ENCODE measurements around the gene NUDT16L1. TPM values are rescaled to one million over a fixed set of nuclear protein-coding genes. Genes with fewer than 3 reads are reported as not detected.

Gene NUDT16L1
- 30.6 and 32.6 TPM in 2 replicates for total RNA-seq (2022)
- Bru-seq, nascent RNA: percentile 59 among the genes with signal in this experiment
- percentile 88 among the genes with signal in this experiment for BruChase-seq, experiment 1, labeled RNA remaining after a 6-hour chase
- BruChase-seq, experiment 2, labeled RNA remaining after a 2-hour chase: percentile 79 among the genes with signal in this experiment
- long read RNA-seq, transcript NUDT16L1-201 (3 exons, 1,349 nt): major isoform, 60 of 87 reads
- long read RNA-seq, transcript NUDT16L1-204 (3 exons, 1,406 nt): minor isoform, 15 of 87 reads
- long read RNA-seq, partial matches to known transcripts: 2 of 87 reads
- long read RNA-seq, other reads (novel, unspliced or antisense): 9 of 87 reads

GRCh38 chr16:4693296-4693955 is at the start of gene NUDT16L1:
TSS of gene NUDT16L1 (plus strand) at chr16:4693562. CDS start at chr16:4693727, 165 bp downstream.
- Mint-ChIP-seq H3K4me3 (ENCODE audit: low read depth, unreplicated experiment) (peak within 1 kb of the TSS; percentile 78), H3K27ac (ENCODE audit: unreplicated experiment) (peak within 1 kb of the TSS; percentile 80)

GRCh38 chr16:4646773-4647643 is 46.4 kb upstream of the NUDT16L1 start:
- BruUV-seq (replicated peaks): no TSS peak
- Mint-ChIP-seq H3K27me3 (ENCODE audit: unreplicated experiment) (no peaks in the 10 kb centered on the region), H3K4me1 (ENCODE audit: low read depth, unreplicated experiment) (no peaks in the 10 kb centered on the region), H3K27ac (ENCODE audit: unreplicated experiment) (no peak overlapping the region), H3K36me3 (ENCODE audit: insufficient read depth, unreplicated experiment) (peaks cover 32% of the 10 kb centered on the region), H3K9me3 (ENCODE audit: low read depth, unreplicated experiment) (peaks cover 4% of the 10 kb centered on the region), H3K4me3 (ENCODE audit: low read depth, unreplicated experiment) (no peak overlapping the region)
- intact Hi-C loops (cut with micrococcal nuclease; ENCODE audit: unreplicated experiment): no loop called here
- CTCF ChIA-PET: interaction anchor here (0.5 kb wide), 1 partner anchor 111 kb away, joined by 4 read pairs; no protein-coding TSS in a partner anchor
- no peak for TF ChIP-seq CTCF (IDR thresholded peaks at IDR 0.05; ENCODE audit: unreplicated experiment)
- DNase-seq: no peak

More at GRCh38 chr16:4693296-4693955, at the start of gene NUDT16L1:
- no peaks in the 10 kb centered on the region for H3K9me3 Mint-ChIP-seq (ENCODE audit: low read depth, unreplicated experiment)
- no peaks in the 10 kb centered on the region for H3K27me3 Mint-ChIP-seq (ENCODE audit: unreplicated experiment)
- DNase-seq: peak; percentile 99
- intact Hi-C loops (cut with micrococcal nuclease; ENCODE audit: unreplicated experiment): no loop called here
- BruUV-seq (replicated peaks): TSS peak; percentile 63
- TF ChIP-seq CTCF (IDR thresholded peaks at IDR 0.05; ENCODE audit: unreplicated experiment): no peak
- CTCF ChIA-PET: interaction anchor here (0.7 to 1.0 kb wide), 2 partner anchors 9 to 326 kb away, joined by 3 to 5 read pairs; no protein-coding TSS in a partner anchor
- H3K4me1 Mint-ChIP-seq (ENCODE audit: low read depth, unreplicated experiment): peaks cover 8% of the 10 kb centered on the region
- H3K36me3 Mint-ChIP-seq (ENCODE audit: insufficient read depth, unreplicated experiment): peaks cover 90% of the 10 kb centered on the region

- CTCF ChIA-PET: interaction anchor here (0.5 kb wide), 1 partner anchor 110 kb away, joined by 4 read pairs; no protein-coding TSS in a partner anchor
- H3K36me3 Mint-ChIP-seq (ENCODE audit: insufficient read depth, unreplicated experiment): peaks cover 33% of the 10 kb centered on the region
- intact Hi-C loops (cut with micrococcal nuclease; ENCODE audit: unreplicated experiment): no loop called here
- no TSS peak for BruUV-seq (replicated peaks)
- H3K9me3 Mint-ChIP-seq (ENCODE audit: low read depth, unreplicated experiment): peaks cover 4% of the 10 kb centered on the region
- no peak for TF ChIP-seq CTCF (IDR thresholded peaks at IDR 0.05; ENCODE audit: unreplicated experiment)
- no peak for DNase-seq
- no peaks in the 10 kb centered on the region for H3K27me3 Mint-ChIP-seq (ENCODE audit: unreplicated experiment)
- no peak overlapping the region for H3K4me3 Mint-ChIP-seq (ENCODE audit: low read depth, unreplicated experiment)
- peaks cover under 1% of the 10 kb centered on the region for H3K4me1 Mint-ChIP-seq (ENCODE audit: low read depth, unreplicated experiment)
- no peak overlapping the region for H3K27ac Mint-ChIP-seq (ENCODE audit: unreplicated experiment)
These were observed 45.8 kb upstream of the NUDT16L1 start for GRCh38 chr16:4647644-4647980.

- intact Hi-C loops (cut with micrococcal nuclease; ENCODE audit: unreplicated experiment): no loop called here
- Mint-ChIP-seq H3K27me3 (ENCODE audit: unreplicated experiment) (no peaks in the 10 kb centered on the region), H3K27ac (ENCODE audit: unreplicated experiment) (no peak overlapping the region), H3K4me3 (ENCODE audit: low read depth, unreplicated experiment) (no peak overlapping the region), H3K4me1 (ENCODE audit: low read depth, unreplicated experiment) (peaks cover 12% of the 10 kb centered on the region), H3K9me3 (ENCODE audit: low read depth, unreplicated experiment) (peaks cover 4% of the 10 kb centered on the region), H3K36me3 (ENCODE audit: insufficient read depth, unreplicated experiment) (peaks cover 40% of the 10 kb centered on the region)
- DNase-seq: no peak
- TF ChIP-seq CTCF (IDR thresholded peaks at IDR 0.05; ENCODE audit: unreplicated experiment): no peak
- BruUV-seq (replicated peaks): no TSS peak
- CTCF ChIA-PET: no interaction called here
These were observed 44.4 kb upstream of the NUDT16L1 start for GRCh38 chr16:4648917-4649316.

All from Calu3 (cell line).